GM19239 (cell line): ENCODE data around the gene TBX4.
"Not testable (repeated sequence)": the region's sequence is repeated elsewhere in the genome, so short reads cannot be mapped to it uniquely, and the experiment has no call there.

Source experiments
- DNase-seq: peaks from one replicate; pipeline ENCODE4 v3.0.0; 2011; ENCODE audit warnings: low spot score; ENCODE audit not compliant: insufficient read length
- FAIRE-seq: peaks from 2 replicates; lab custom pipeline; 2011; peaks lifted over from hg19 to GRCh38; lab: Jason Lieb, UNC

TBX4 gene

DNA sequence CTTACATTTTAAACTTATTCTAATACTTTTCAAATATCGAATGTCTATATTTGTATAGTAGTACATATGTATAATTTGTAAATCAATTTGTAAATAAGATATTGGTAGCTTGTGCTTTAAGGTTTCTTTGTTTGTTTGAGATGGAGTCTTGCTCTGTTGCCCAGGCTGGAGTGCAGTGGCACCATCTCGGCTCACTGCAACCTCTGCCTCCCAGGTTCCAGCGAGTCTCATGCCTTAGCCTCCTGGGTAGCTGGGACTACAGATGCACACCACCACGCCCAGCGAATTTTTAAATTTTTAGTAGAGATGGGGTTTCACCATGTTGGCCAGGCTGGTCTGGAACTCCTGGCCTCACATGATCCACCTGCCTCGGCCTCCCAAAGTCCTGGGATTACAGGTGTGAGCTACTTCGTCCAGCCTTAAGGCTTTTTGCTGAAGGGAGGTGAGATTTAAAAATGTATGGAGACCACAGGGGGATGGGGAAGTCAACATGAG is 41.7 kb downstream of the TBX4 start:
- FAIRE-seq, DNase-seq: not testable (repeated sequence)

DNA sequence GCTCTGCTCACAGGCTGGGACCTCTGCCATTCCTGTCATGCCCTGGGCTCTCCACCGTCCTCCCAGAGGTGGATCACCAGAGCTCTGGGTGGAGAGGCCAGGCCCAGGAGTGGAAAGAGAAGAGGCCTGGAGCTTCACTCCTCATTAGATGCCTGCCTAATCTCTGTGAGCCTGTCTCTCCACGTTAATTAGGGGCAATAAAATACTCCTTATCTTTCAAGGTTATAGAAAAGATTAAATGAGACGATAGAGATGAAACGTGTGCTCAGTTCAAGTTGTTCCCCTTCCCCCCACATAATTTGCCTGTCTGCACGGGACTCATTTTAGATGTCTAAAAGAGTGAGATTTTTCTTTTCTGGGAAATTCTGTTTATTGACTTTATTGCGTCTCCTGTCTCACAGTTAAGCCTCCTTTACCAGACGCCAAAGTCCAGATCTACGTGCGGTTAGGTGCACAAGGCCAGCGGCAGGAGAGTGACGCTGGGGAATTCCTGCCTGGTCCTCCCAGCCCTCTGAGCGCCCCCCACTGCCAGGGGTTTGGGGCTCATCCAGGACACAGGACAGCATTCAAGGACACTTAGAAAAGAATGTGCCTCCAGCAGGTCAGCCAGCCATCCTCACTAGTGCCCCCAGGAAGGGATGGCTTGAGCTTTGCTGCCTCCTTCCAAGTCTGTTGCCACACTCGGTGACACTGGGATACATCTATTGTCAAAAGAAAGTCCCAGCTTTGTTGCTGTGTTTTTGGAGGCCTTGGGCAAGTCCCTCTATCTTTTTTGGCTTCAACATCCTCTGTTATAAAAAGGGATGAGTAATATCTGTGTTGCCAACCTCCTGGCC is 42.3 kb downstream of the TBX4 start:
- FAIRE-seq (no peak), DNase-seq (no peak)

DNA sequence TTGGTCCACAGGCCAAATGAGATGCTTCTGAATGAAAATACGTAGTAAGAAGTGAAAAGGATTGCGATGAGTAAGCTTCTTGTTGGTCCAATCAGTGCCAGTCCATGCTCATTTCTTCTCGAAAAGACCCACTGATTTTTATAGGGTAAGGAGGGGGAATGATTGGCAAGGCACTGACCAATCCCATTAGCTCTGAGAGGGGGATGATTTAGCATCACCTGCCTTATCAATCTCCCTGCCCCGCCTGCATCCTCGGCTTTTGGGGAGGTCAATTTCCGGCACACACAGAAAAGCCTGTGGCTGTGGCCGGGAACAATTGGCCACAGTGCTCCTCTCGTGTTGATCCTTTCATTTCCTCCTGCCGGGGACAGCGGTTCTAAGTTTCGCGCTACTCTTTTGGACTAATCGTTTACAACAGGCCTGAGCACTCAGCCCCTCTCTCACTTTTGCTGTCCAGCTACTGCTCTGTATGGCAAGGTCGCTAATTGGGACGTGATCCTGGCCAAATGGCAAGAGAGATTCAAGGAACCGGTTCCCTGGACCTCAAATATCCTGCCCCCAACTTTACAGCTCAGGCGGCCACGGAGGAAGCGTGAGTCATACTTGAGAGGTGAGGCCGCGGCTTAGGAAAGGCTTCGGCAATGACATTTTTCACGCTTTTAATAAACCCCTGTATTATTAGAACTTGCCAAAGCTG is 43.1 kb downstream of the TBX4 start:
- FAIRE-seq: no peak
- no peak for DNase-seq

DNA sequence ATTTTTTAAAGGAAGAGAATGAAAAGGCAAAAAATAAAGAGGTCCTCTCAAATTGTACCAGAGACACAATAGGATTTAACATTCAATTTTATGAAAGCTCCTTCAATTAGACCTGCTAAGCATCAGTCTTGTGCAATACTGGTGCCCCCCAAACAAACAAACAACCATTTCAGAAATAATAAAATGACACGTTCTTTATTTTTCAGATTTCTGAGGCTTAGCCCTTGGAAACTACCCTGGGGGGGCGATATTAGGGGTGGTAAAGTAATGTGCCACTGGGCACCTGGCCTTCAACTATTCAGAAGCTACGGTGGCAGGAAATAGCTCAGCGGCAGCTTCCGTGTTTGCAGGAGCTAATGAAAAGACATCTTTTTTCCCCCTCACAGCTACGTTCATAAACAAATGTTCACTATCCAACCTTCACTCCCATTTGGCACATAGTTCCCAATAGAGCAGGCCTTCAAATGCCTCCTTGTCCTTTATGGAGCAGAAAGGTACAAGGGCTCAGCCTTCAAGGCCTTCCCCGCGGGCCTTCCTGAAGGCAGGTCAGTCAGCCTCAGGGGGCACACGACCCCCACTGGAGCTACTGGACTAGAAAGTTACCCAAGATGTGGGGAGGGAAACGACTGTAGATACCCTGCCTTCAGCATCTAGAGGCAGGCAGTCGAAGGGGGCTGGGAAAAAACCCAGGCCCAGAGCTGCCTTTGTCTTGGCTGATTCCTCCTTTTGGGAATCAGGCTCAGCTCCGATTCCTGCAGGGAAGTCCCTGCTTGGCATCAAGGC is 44.1 kb downstream of the TBX4 start:
- no peak for FAIRE-seq
- no peak for DNase-seq

DNA sequence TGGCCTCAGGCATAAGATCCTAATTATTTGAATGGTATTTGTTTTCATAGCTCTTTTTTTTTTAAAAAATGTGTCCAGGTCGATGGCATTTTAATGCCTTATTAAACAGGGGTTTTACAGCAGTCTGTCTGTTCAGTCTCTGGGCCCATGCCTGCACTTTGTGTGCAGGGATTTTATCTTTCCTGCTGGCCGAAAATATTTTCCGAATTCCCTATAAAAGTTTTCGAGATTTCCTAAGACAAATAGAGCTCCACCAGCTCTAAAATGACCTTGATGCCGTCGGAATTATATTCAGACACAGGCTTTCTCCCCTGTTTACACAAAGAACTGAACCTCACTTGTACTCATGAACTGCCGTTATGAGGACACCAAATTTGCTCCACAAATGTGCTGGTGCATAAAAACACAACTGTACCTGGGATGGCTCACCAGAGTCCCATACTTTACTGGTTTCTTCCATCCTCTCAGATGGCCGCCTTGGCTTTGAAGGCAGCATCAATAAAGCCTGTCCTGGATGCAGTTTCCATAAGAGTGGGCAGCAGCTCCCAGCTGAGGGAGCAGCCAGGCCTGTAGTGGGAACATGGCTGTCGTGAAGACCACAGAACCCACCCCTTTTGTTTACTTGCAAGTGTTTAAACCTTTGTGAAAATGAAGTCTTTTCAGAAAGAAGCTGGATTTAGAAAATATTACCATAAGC is 44.9 kb downstream of the TBX4 start:
- no peak for DNase-seq
- FAIRE-seq: no peak

DNA sequence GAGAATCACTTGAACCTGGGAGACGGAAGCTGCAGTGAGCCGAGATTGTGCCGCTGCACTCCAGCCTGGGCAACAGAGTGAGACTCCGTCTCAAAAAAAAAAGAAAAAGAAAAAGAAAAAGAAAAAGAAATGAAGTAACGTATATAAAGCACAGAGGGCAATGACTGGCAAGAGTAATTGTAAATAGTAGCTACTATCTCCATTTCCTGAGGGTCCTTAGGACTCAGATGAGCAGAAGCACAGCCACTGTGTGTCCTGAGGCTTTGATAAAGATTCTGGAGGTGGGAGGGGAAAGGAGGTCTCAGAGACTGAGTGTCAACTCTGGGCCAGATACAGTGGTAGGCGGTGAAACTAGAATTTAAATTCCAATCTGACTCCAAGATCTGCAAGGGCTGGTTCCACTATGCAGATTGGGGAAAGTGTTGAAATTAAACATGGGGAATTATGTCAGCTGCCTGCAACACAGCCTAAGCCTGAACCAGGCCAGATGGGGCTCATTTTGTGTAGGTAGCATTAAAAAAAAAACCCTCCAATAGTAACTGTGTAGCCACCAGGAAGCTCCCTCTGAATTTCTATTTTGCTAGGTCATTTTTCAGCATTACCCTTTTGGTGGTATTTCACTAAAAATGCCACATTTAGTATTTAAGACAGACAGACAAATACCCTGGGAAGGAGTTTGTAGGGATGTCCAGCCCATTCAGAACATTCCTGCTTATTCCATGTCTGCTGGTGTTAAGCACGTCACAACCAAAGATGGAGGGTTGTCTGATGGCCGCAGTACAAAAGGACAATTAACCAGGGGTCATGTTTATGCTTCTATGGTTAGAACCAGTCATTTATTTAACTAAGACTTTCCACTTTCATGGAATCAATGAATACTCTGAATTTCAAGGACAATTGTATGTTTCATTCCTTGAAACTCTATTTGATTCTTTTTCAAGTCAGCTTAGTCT is 46.1 kb downstream of the TBX4 start:
- DNase-seq: no peak
- no peak for FAIRE-seq

DNA sequence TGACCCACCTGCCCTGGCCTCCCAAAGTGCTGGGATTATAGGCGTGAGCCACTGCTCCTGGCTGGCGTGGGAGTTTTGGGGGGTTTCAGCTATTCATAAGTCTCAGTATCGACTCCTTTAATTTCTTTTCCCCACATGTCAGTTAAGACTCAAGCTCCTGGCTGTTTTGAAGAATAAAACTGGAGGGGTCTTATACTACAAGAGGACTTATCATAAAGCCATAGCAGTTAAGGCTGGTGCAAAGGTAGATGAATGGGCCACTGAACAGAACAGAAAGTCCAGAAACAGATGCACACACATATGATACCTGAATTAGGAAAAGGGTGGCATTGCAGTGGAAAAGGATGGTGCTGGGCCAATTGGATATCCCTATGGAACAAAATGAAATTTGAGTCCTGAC is 47.4 kb downstream of the TBX4 start:
- no peak for DNase-seq
- FAIRE-seq: no peak

DNA sequence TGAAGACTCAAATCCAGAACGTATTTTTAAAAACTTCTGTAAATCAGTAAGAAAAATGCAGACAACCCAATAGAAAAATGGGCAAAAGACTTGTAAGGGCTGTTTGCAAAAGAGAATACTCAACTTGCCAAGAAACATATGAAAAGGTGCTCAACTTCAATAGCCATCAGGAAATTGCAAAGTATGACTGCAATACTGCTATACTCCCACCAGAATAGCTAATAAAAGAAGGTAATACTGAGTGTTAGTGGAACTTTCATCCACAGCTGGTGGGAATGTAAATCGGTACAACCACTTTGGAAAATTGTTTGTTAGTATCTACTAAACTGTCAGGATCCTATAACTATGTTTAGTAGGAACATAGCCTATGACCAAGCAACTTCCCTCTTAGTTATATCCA is 48.1 kb downstream of the TBX4 start:
- no peak for FAIRE-seq
- DNase-seq: no peak

DNA sequence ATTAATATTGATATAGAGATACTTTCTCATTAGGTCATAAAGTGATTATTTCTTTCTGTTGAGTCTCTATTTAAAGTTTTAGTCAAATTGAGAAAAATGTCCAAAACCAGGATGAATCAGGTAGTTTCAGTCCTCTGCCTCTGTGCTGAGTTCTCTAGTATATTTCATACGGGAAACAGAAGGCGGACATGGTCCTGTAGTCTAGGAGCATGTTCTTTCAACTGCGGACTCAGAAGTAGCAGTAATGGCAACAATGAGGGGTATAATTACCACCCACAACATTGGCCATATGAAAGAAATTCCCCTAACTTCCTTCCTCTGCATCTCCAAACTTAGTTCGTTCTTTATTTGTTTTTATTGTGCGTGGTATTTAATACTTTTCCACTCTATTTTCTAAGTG is 50.1 kb downstream of the TBX4 start:
- no peak for FAIRE-seq

DNA sequence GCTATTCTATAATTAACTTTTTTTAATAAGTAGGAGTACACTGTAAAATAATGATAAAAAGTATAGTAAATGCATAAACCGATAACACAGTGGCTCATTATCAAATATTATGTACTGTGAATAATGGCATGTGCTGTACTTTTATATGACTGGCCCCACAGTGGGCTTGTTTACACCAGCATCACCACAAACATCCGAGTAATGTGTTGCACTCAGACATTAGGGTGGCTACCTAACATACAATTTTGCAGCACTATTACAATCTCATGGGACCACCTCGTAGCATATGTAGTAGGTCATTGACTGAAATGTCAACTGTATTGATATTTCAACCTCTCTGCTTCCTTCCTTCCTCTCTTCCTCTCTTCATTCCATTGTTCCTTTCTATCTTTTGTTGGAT is 51.7 kb downstream of the TBX4 start:
- no peak for FAIRE-seq
- DNase-seq: no peak

More for the DNA sequence above, 50.1 kb downstream of the TBX4 start:
- DNase-seq: no peak

DNA sequence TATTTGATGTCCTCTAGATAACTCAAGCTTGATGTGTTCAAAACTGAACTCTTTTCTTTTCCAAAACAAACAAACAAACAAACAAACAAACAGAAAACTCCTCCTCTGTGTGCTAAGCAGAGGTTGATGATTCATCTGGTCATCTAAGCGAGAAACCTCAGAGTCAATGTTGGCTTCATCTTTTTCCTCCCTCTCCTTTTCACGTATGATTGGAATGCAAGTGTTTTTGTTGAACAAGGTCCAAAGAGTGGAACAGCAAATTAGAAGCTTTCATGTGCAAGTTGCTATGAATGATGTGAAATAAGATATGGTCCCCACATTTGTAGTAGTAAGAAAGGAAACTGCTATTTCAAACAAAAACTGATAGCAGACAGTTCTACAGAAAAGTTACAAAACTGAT is 52.5 kb downstream of the TBX4 start:
- no peak for FAIRE-seq

DNA sequence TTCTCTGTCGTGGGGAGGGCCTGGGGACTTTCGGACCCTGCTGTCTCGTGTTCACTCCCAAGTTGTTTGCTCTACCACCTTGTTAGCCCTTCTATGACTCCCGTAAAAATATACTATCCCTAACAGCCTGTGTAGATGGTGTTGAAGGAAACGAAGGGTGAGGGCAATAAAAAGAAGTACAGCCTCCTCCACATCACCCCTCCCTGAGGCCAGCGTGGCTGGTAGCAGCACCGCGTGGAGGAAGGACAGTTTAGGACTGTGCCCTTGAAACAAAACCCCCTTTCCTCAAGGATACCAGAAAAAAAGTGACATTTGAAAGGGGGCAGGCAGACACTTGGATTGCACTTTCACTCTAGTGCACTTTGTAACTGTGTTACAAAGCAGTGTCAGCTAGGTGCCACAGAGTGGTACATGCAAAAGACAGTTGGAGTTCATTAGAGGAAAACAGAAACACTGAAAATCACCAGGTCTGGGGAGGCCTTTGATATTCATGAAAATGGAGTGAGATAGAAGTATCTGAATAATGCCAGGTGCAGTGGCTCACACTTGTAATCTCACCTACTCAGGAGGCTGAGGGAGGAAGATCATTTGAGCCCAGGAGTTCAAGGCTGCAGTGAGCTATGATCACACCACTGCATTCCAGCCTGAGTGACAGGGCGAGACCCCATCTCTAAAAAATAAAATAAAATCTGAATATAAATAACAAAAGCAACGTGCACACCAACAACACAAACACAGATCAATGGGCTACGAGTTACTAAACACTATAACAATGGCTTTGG is 53.8 kb downstream of the TBX4 start:
- DNase-seq (no peak), FAIRE-seq (no peak)

More for the DNA sequence above, 52.5 kb downstream of the TBX4 start:
- no peak for DNase-seq

DNA sequence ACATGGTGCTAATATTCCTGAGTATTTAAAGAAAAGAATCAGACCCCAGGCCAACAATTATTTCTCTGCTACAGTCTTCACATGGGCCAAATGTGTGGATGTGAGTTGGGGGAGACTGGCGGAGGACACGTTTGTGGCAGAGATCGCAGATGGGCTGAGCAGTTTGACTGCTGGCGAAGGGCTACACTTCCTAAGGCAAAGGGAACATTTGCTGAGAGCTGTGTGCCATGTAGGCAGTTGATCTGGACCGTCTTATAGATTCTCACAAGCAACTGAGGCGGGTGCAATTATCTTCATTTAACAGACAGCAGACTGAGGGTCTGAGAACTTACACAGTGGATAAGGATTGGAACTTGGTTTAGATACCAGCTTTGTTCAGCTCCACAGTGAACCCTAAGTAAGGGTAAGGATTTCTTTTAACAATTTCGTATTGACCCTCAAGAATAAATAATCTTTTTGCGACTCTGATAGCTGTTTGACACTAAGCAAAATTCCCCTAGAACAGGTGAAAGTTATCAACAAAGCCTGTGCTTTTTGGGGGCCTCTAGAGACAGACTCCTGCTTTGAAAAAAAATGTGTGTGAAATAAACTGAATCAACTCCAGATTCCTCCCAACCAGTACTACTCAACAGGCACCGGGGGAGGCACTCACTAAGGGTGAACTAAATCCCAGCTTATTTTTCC is 55.3 kb downstream of the TBX4 start:
- FAIRE-seq: no peak
- DNase-seq: no peak

DNA sequence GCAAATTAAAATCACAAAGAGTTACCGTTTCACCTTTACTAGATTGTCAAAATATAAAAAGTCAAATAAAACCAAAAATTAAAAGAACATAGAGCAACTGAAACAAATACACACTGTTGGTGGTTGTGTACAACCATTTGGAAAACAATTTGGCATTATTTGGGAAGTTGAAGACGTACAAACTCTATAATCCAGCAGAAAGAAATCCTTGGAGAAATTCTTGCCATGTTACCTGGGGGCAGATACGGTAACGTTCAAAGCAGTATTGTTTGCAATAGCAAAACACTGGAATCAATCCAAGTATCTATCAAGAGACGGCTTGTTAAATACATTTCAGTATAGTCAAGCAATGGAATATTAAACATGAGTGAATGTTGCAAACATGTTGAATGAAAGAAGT is 56.7 kb downstream of the TBX4 start:
- DNase-seq (no peak), FAIRE-seq (no peak)

DNA sequence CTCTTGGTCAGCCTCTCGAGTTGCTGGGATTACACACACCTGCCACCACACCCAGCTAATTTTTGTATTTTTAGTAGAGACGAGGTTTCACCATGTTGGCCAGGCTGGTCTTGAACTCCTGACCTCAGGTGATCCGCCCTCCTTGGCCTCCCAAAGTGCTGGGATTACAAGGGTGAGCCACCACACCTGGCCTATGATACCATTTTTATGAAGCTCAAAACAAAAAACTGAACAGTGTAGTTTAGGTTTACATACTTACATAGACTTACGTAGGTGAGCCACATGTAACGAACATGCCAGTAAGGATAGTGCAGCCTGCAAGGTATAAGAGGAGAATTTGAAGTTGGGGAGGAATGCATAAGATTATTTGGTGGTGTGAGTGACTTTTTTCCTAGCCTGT is 57.2 kb downstream of the TBX4 start:
- not testable (repeated sequence) for DNase-seq

DNA sequence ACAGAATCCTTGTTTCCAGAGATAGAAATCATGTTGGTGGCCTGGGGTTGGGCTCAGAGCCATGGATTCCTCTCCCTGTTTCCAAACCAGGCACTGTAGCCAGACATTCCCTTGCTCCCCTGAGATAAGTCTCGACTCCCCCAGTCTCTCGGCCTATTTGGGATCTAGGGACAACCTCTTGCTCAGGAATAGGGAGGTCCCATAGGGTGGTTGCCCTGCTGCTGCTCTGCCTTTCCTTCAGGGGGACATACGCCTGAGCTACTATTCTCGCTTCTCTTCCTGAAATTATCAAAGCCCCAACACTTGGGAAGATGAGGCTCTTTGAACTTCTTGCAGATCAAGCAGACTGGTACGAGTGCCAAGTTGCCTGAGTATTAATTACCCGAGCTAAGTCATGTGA is 58.0 kb downstream of the TBX4 start:
- no peak for FAIRE-seq
- DNase-seq: no peak

More for the DNA sequence above, 57.2 kb downstream of the TBX4 start:
- not testable (repeated sequence) for FAIRE-seq

DNA sequence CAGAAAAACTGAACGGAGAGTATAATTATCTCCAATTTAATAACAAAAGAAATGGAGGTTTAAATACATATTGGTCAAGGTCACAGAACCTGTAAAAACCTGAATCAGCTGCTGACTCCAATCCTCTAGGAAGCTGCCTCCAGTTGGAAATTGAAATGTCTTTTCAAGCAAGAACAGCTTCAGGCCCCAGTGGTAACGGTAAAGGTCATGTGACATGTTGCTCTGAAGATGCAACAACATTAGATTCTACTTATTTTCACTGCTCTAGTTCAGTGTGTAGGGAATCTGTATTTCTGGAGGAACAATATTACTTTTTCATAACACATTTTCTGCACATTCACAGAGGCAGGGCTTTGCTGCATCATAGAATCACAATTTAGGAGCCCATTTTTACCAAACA is 58.8 kb downstream of the TBX4 start:
- FAIRE-seq: no peak
- DNase-seq: no peak
